ENCODE results near the gene MRPS18C. TPM values are rescaled to one million over a fixed set of nuclear protein-coding genes. Genes with fewer than 3 reads are reported as not detected.

Gene MRPS18C
- total and polyA plus RNA-seq, 10 of the 15 experiments (the other 5 are each of a cell fraction or from before 2014, with no cell fraction given), result 38.0 to 283 (median 78.8) TPM

DNA sequence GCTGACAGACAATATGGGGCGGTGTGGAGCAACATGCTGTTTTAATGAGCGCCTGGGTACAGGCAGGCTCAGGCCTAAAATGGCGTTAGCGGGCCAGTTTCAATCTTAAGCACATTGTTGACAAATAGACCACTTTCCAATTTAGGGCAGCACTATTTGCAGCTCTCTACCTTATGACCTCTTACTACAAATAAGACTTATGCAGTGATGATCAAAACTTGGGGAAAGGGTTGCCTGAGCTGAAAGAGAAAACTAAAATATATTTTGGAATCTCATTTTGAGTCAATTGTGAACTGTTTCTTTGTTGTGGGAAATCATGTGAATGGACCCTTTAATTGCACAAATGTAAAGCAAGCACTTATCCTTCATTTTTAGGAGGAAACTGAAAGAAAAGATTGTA lies 54.6 kb downstream of the MRPS18C start:
- Histone ChIP-seq H3K36me3 (ENCODE audit: control insufficient read depth in 2 of 2, insufficient read depth in 2 of 2, low read length in 1 of 2) (no peaks in the 10 kb centered on the region), H3K9ac (ENCODE audit: control insufficient read depth, insufficient read depth, low read length) (no peak overlapping the region), H3K79me2 (ENCODE audit: control insufficient read depth, insufficient read depth, low read length) (no peaks in the 10 kb centered on the region), H3K4me2 (ENCODE audit: control insufficient read depth, insufficient read depth) (no peak overlapping the region), H3K27me3 (replicated peaks in 1 of 2; ENCODE audit: control insufficient read depth in 2 of 2, insufficient read depth in 2 of 2, low read length in 1 of 2) (no peaks in the 10 kb centered on the region), H3K9me3 (replicated peaks; ENCODE audit: control insufficient read depth, insufficient read depth, low read length) (no peaks in the 10 kb centered on the region), H4K20me1 (ENCODE audit: control insufficient read depth, insufficient read depth) (no peaks in the 10 kb centered on the region), H3K4me3 (no peak overlapping the region), H3K4me1 (ENCODE audit: control insufficient read depth, insufficient read depth, low read length) (no peaks in the 10 kb centered on the region), H2AFZ (ENCODE audit: control insufficient read depth, low read depth, low read length) (no peak overlapping the region), H3K27ac (ENCODE audit: control insufficient read depth, insufficient read depth) (no peak overlapping the region)
- CTCF ChIA-PET, result interaction anchor here (1.2 to 4.4 kb wide), 3 partner anchors 25 to 133 kb away, joined by 4 to 85 read pairs (median 39); partner anchors contain the start of gene GPAT3
- peak; percentile 79 for ATAC-seq
- intact Hi-C loops (cut with micrococcal nuclease; ENCODE audit: unreplicated experiment), result no loop called here
- in situ Hi-C loops (cut with MboI), result loop anchor here (5.0 kb wide), 1 partner anchor 127 kb away; no protein-coding TSS in a partner anchor
- POLR2A ChIA-PET, result no interaction called here
- DNase-seq (ENCODE audit: low read depth, low spot score), result no peak
- TF ChIP-seq, protein P1, sequence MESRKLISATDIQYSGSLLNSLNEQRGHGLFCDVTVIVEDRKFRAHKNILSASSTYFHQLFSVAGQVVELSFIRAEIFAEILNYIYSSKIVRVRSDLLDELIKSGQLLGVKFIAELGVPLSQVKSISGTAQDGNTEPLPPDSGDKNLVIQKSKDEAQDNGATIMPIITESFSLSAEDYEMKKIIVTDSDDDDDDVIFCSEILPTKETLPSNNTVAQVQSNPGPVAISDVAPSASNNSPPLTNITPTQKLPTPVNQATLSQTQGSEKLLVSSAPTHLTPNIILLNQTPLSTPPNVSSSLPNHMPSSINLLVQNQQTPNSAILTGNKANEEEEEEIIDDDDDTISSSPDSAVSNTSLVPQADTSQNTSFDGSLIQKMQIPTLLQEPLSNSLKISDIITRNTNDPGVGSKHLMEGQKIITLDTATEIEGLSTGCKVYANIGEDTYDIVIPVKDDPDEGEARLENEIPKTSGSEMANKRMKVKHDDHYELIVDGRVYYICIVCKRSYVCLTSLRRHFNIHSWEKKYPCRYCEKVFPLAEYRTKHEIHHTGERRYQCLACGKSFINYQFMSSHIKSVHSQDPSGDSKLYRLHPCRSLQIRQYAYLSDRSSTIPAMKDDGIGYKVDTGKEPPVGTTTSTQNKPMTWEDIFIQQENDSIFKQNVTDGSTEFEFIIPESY (IDR thresholded peaks at IDR 0.05), result 0 out of 2 replicates have a peak, but pooled peaks have one; percentile 55
- no peak for TF ChIP-seq ZNF217 (IDR thresholded peaks at IDR 0.05)
- TF ChIP-seq MTA2 (IDR thresholded peaks at IDR 0.05; ENCODE audit: low read depth), result peak; percentile 52; the same call in 1 of the 2 replicates
- 0 out of 2 replicates have a peak, but pooled peaks have one; percentile 18 for TF ChIP-seq MEF2A (IDR thresholded peaks at IDR 0.05; ENCODE audit: insufficient read depth, low read depth, low read length)
- TF ChIP-seq EGR1 (IDR thresholded peaks at IDR 0.05; ENCODE audit: borderline replicate concordance in 1 of 2, low read depth in 2 of 2, low read length in 2 of 2), result no peak
- peak; percentile 57 for TF ChIP-seq RUNX3 (IDR thresholded peaks at IDR 0.05; ENCODE audit: low read length)
- TF ChIP-seq NFIC (IDR thresholded peaks at IDR 0.05; ENCODE audit: low read depth, low read length), result peak; percentile 30; the same call in 1 of the 2 replicates
- TF ChIP-seq JUNB (IDR thresholded peaks at IDR 0.05), result peak; percentile 63
- TF ChIP-seq, protein P2, sequence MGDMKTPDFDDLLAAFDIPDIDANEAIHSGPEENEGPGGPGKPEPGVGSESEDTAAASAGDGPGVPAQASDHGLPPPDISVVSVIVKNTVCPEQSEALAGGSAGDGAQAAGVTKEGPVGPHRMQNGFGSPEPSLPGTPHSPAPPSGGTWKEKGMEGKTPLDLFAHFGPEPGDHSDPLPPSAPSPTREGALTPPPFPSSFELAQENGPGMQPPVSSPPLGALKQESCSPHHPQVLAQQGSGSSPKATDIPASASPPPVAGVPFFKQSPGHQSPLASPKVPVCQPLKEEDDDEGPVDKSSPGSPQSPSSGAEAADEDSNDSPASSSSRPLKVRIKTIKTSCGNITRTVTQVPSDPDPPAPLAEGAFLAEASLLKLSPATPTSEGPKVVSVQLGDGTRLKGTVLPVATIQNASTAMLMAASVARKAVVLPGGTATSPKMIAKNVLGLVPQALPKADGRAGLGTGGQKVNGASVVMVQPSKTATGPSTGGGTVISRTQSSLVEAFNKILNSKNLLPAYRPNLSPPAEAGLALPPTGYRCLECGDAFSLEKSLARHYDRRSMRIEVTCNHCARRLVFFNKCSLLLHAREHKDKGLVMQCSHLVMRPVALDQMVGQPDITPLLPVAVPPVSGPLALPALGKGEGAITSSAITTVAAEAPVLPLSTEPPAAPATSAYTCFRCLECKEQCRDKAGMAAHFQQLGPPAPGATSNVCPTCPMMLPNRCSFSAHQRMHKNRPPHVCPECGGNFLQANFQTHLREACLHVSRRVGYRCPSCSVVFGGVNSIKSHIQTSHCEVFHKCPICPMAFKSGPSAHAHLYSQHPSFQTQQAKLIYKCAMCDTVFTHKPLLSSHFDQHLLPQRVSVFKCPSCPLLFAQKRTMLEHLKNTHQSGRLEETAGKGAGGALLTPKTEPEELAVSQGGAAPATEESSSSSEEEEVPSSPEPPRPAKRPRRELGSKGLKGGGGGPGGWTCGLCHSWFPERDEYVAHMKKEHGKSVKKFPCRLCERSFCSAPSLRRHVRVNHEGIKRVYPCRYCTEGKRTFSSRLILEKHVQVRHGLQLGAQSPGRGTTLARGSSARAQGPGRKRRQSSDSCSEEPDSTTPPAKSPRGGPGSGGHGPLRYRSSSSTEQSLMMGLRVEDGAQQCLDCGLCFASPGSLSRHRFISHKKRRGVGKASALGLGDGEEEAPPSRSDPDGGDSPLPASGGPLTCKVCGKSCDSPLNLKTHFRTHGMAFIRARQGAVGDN (IDR thresholded peaks at IDR 0.05), result no peak
- TF ChIP-seq TCF7 (IDR thresholded peaks at IDR 0.05; ENCODE audit: borderline replicate concordance), result peak; percentile 89
- TF ChIP-seq EP300 (IDR thresholded peaks at IDR 0.05; ENCODE audit: borderline replicate concordance in 1 of 2, control insufficient read depth in 1 of 2, low read depth in 2 of 2, low read length in 2 of 2), result peak in 1 of 2 experiments; percentile 32; a peak in 1 of 4 replicates
- TF ChIP-seq YY1 (IDR thresholded peaks at IDR 0.05; ENCODE audit: low read depth, low read length), result peak; percentile 57; the same call in 1 of the 2 replicates
- TF ChIP-seq BCL11A (IDR thresholded peaks at IDR 0.05; ENCODE audit: low read depth, low read length), result no peak
- SMC1A ChIA-PET (ENCODE audit: uncharacterized antibody, unreplicated experiment), result interaction anchor here (0.7 to 3.7 kb wide), 10 partner anchors 11 to 136 kb away, joined by 3 to 18 read pairs (median 3); no protein-coding TSS in a partner anchor
- 34% methylated on average over 4 of the region's 4 CpGs for WGBS (ENCODE audit: insufficient coverage, insufficient replicate concordance, low lambda C conversion rate, missing lambda C conversion rate)
- no peak for FAIRE-seq
- RAD21 ChIA-PET (ENCODE audit: unreplicated experiment), result interaction anchor here (0.8 to 3.1 kb wide), 6 partner anchors 25 to 135 kb away, joined by 3 to 12 read pairs (median 3); partner anchors contain the start of gene GPAT3
- BruUV-seq (replicated peaks), result no TSS peak

All from GM12878 (cell line).